IMR-90 (cell line): ENCODE measurements around the gene DGKB. TPM values are rescaled to one million over a fixed set of nuclear protein-coding genes. Genes with fewer than 3 reads are reported as not detected.

Source experiments
- ATAC-seq: fragments of 200-7000 bp; cut with Tn5 transposase; 2 replicates; pipeline ENCODE4 v1.9.1; 2020; ENCODE audit warnings: low read depth, mild to moderate bottlenecking, moderate library complexity
- BruUV-seq: library from RNA; stranded (reverse); fragments of 400-500 nt; replicated peaks from 2 replicates; lab custom pipeline; 2021; lab: Mats Ljungman, UMichigan
- CTCF ChIA-PET: fragments of 300-600 bp; formaldehyde crosslinking; extraction: SDS; loops from one replicate; lab custom pipeline; 2021; ENCODE audit warnings: antibody characterized with exemption; lab: Yijun Ruan, JAX
- POLR2A ChIA-PET: fragments of 300-600 bp; sonication (Branson Sonifier 250); formaldehyde crosslinking; loops from one replicate; lab custom pipeline; 2022; ENCODE audit warnings: antibody characterized with exemption; ENCODE audit not compliant: unreplicated experiment; lab: Charles Lee
- DNase-seq: peaks from one replicate; pipeline ENCODE4 v3.0.0; 2013
- H2AFZ ChIP-seq: replicated peaks from 2 replicates; pipeline ENCODE3; 2013; ENCODE audit warnings: low read length, mild to moderate bottlenecking; ENCODE audit not compliant: poor library complexity
- H2AK5ac ChIP-seq: 2 replicates; pipeline ENCODE4 v1.6.1; 2013; ENCODE audit warnings: low read depth, low read length, inconsistent platforms
- H2AK9ac ChIP-seq: replicated peaks from 2 replicates; pipeline ENCODE3; 2013; ENCODE audit warnings: mild to moderate bottlenecking, low read depth, low read length, moderate library complexity; ENCODE audit not compliant: poor library complexity
- H2BK120ac ChIP-seq: 2 replicates; pipeline ENCODE4 v1.6.1; 2013; ENCODE audit warnings: low read depth, low read length, inconsistent platforms
- H2BK15ac ChIP-seq: 3 replicates; pipeline ENCODE4 v1.6.1; 2013; ENCODE audit warnings: low read depth, low read length, inconsistent platforms
- H2BK20ac ChIP-seq: 2 replicates; pipeline ENCODE4 v1.6.1; 2013; ENCODE audit warnings: low read depth, mild to moderate bottlenecking, inconsistent platforms, low read length, moderate library complexity
- H2BK5ac ChIP-seq: 2 replicates; pipeline ENCODE4 v1.6.1; 2013; ENCODE audit warnings: mild to moderate bottlenecking, low read depth, low read length, inconsistent platforms; ENCODE audit not compliant: poor library complexity, severe bottlenecking
- H3K14ac ChIP-seq: replicated peaks from 2 replicates; pipeline ENCODE4 v1.6.1; 2013; ENCODE audit warnings: low read depth, low read length, inconsistent platforms
- H3K18ac ChIP-seq: 2 replicates; pipeline ENCODE4 v1.6.1; 2013; ENCODE audit warnings: low read depth, low read length, control low read depth
- H3K23ac ChIP-seq: 2 replicates; pipeline ENCODE4 v1.6.1; 2013; ENCODE audit warnings: low read depth, low read length, inconsistent platforms
- H3K27ac ChIP-seq: 2 replicates; pipeline ENCODE4 v1.5.1; 2013; ENCODE audit warnings: mild to moderate bottlenecking, control low read depth, low read length; ENCODE audit not compliant: insufficient read depth
- H3K27me3 ChIP-seq: 2 replicates; pipeline ENCODE4 v1.6.1; 2013; ENCODE audit warnings: low read length; ENCODE audit not compliant: control insufficient read depth, insufficient read depth
- H3K36me3 ChIP-seq: 2 replicates; pipeline ENCODE4 v1.6.1; 2013; ENCODE audit warnings: low read length, mixed read lengths; ENCODE audit not compliant: control insufficient read depth, insufficient read depth
- H3K4ac ChIP-seq: 2 replicates; pipeline ENCODE4 v1.6.1; 2013; ENCODE audit warnings: low read depth, low read length, inconsistent platforms
- H3K4me1 ChIP-seq: 2 replicates; pipeline ENCODE4 v1.6.1; 2013; ENCODE audit warnings: low read length, mixed read lengths; ENCODE audit not compliant: control insufficient read depth, insufficient read depth
- H3K4me2 ChIP-seq: 2 replicates; pipeline ENCODE4 v1.6.1; 2013; ENCODE audit warnings: low read depth, mild to moderate bottlenecking, control low read depth, low read length, moderate library complexity
- H3K4me3 ChIP-seq: 2 replicates; pipeline ENCODE4 v1.5.1; 2013; ENCODE audit warnings: low read depth, mild to moderate bottlenecking, control low read depth, low read length, moderate library complexity; ENCODE audit not compliant: insufficient read depth
- H3K56ac ChIP-seq: 2 replicates; pipeline ENCODE4 v1.6.1; 2013; ENCODE audit warnings: low read length, inconsistent platforms; ENCODE audit not compliant: insufficient read depth; ENCODE audit errors: extremely low read depth
- H3K79me1 ChIP-seq, 2 experiments: 2 replicates each; pipeline ENCODE4 v1.6.1; 2013; ENCODE audit warnings: low read length in 2 of 2, inconsistent platforms in 1 of 2, low read depth in 1 of 2
- H3K9ac ChIP-seq: 2 replicates; pipeline ENCODE4 v1.6.1; 2013; ENCODE audit warnings: low read depth, low read length, control low read depth
- H3K9me1 ChIP-seq: 2 replicates; pipeline ENCODE4 v1.6.1; 2013; ENCODE audit warnings: low read length, inconsistent platforms; ENCODE audit not compliant: insufficient read depth
- H3K9me3 ChIP-seq: 2 replicates; pipeline ENCODE4 v1.6.1; 2013; ENCODE audit warnings: low read length; ENCODE audit not compliant: control insufficient read depth, insufficient read depth
- H4K20me1 ChIP-seq: 2 replicates; pipeline ENCODE4 v1.6.1; 2013; ENCODE audit warnings: low read length, inconsistent platforms; ENCODE audit not compliant: insufficient read depth
- H4K5ac ChIP-seq: 2 replicates; pipeline ENCODE4 v1.6.1; 2013; ENCODE audit warnings: mild to moderate bottlenecking, low read depth, low read length, control low read depth
- H4K8ac ChIP-seq, 2 experiments: 2 replicates each; pipeline ENCODE4 v1.6.1; 2013; ENCODE audit warnings: low read depth in 2 of 2, low read length in 2 of 2, control low read depth in 1 of 2, inconsistent platforms in 1 of 2
- H4K91ac ChIP-seq: 2 replicates; pipeline ENCODE4 v1.6.1; 2013; ENCODE audit warnings: low read depth, low read length, inconsistent platforms; ENCODE audit not compliant: insufficient read depth
- BHLHE40 ChIP-seq: fragments of 150-350 bp; IDR thresholded peaks from 2 replicates; pipeline ENCODE4 v1.6.1; 2016; ENCODE audit warnings: mild to moderate bottlenecking, low read depth, low read length
- CEBPB ChIP-seq: IDR thresholded peaks from 2 replicates; pipeline ENCODE4 v1.6.1; 2012; ENCODE audit warnings: low read depth, low read length, improper control_type of control experiment
- FOS ChIP-seq: fragments of 150-350 bp; IDR thresholded peaks from 2 replicates; pipeline ENCODE4 v1.6.1; 2016; ENCODE audit warnings: low read depth, low read length
- MAFK ChIP-seq: IDR thresholded peaks from 2 replicates; pipeline ENCODE4 v1.6.1; 2012; ENCODE audit warnings: low read depth, low read length, improper control_type of control experiment
- MXI1 ChIP-seq: IDR thresholded peaks from 2 replicates; pipeline ENCODE4 v1.6.1; 2012; ENCODE audit warnings: low read depth, mild to moderate bottlenecking, low read length, moderate library complexity, borderline replicate concordance
- POLR2A ChIP-seq: IDR thresholded peaks from 2 replicates; pipeline ENCODE4 v1.6.1; 2012; ENCODE audit warnings: mild to moderate bottlenecking, low read depth, low read length
- RAD21 ChIP-seq: IDR thresholded peaks from 2 replicates; pipeline ENCODE4 v1.6.1; 2012; ENCODE audit warnings: low read length, improper control_type of control experiment
- RCOR1 ChIP-seq: IDR thresholded peaks from 2 replicates; pipeline ENCODE4 v1.6.1; 2012; ENCODE audit warnings: mild to moderate bottlenecking, low read length, improper control_type of control experiment; ENCODE audit not compliant: insufficient replicate concordance
- RFX5 ChIP-seq: IDR thresholded peaks from 2 replicates; pipeline ENCODE4 v1.8.0; 2012; ENCODE audit warnings: low read depth, mild to moderate bottlenecking, low read length, moderate library complexity
- SMC3 ChIP-seq: fragments of 150-350 bp; IDR thresholded peaks from 2 replicates; pipeline ENCODE4 v1.6.1; 2016; ENCODE audit warnings: low read depth, mild to moderate bottlenecking, antibody characterized with exemption, low read length, moderate library complexity
- WGBS, 2 experiments: methylation state at CpG; one replicate each; pipeline versions ENCODE4 v1.1.5 to v1.1.7; 2013; ENCODE audit warnings: missing lambda C conversion rate in 2 of 2; ENCODE audit not compliant: insufficient read length in 1 of 2; ENCODE audit errors: extremely low coverage in 2 of 2; 5-methylcytosine and 5-hydroxymethylcytosine counted together
- dilution Hi-C: fragments of 300-500 bp; cut with HindIII; formaldehyde crosslinking; loops from one replicate; pipeline ENCODE4 v1.14.3; 2018; ENCODE audit warnings: low sequenced_read_pairs; ENCODE audit not compliant: unreplicated experiment
- in situ Hi-C: fragments of 300-500 bp; cut with MboI; formaldehyde crosslinking; loops from 3 replicates; pipeline ENCODE4 v1.14.3; 2019; ENCODE audit warnings: low sequenced_read_pairs, inconsistent platforms, mixed read lengths
- intact Hi-C: fragments of 100-400 bp; cut with micrococcal nuclease; formaldehyde crosslinking; loops from 2 replicates; pipeline ENCODE4 v1.10.0; 2022
- polyA plus RNA-seq, 3 experiments: library from polyadenylated mRNA; depleted of rRNA; stranded (reverse); fragments of >200 nt; gene quantifications; 2 replicates each; pipeline ENCODE4 v1.2.3, GENCODE V29; 2012; ENCODE audit warnings: low replicate concordance in 1 of 3
- total RNA-seq: library from RNA; depleted of rRNA; stranded (reverse); fragments of >200 nt; gene quantifications from 2 replicates; pipeline ENCODE4 v1.2.3, GENCODE V29; 2012
- TF ChIP-seq, protein P1 (sequence below): conservative IDR thresholded peaks from 2 replicates; pipeline ENCODE4 v1.5.1; 2012; ENCODE audit warnings: mild to moderate bottlenecking, low read depth, low read length, improper control_type of control experiment
- TF ChIP-seq, protein P2 (sequence below): fragments of 150-350 bp; IDR thresholded peaks from 2 replicates; pipeline ENCODE4 v1.6.1; 2016; ENCODE audit warnings: low read depth, mild to moderate bottlenecking, low read length, moderate library complexity, borderline replicate concordance

DGKB gene
- total and polyA plus RNA-seq, 2 of the 4 experiments (the other 2 are of a cell fraction) = not detected

DNA sequence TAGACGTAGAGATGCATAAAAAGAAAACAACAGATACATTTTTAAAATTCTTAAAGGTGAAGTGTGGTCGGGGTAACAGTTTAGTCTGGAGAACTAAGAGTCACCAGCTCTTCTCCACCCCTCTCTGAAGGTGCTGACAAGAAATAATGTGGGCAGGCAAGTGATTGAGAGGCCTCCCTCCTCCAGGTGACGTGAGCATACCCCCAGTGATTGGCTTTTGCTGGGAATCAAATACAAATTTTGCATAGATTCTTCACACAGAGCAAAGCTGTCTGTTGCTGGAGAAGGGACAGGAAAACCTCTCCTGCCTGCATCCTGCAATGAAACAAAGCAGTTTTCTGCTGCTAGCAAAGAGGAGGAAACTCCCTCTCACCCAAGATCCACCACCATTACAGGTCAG, 115.0 kb downstream of the DGKB start:
- H3K23ac ChIP-seq = no peak overlapping the region
- ATAC-seq (no peak), DNase-seq (no peak)
- dilution Hi-C loops = no loop called here
- H2BK5ac ChIP-seq = no peak overlapping the region
- no peak overlapping the region for H3K56ac ChIP-seq
- no peak overlapping the region for H4K91ac ChIP-seq
- H4K5ac ChIP-seq = no peak overlapping the region
- no peak for TF ChIP-seq RFX5
- no peak for TF ChIP-seq POLR2A
- no peak for TF ChIP-seq BHLHE40
- no peak for TF ChIP-seq FOS
- TF ChIP-seq MAFK = no peak
- no peak for TF ChIP-seq SMC3
- TF ChIP-seq RAD21 = no peak
- TF ChIP-seq, protein P1, sequence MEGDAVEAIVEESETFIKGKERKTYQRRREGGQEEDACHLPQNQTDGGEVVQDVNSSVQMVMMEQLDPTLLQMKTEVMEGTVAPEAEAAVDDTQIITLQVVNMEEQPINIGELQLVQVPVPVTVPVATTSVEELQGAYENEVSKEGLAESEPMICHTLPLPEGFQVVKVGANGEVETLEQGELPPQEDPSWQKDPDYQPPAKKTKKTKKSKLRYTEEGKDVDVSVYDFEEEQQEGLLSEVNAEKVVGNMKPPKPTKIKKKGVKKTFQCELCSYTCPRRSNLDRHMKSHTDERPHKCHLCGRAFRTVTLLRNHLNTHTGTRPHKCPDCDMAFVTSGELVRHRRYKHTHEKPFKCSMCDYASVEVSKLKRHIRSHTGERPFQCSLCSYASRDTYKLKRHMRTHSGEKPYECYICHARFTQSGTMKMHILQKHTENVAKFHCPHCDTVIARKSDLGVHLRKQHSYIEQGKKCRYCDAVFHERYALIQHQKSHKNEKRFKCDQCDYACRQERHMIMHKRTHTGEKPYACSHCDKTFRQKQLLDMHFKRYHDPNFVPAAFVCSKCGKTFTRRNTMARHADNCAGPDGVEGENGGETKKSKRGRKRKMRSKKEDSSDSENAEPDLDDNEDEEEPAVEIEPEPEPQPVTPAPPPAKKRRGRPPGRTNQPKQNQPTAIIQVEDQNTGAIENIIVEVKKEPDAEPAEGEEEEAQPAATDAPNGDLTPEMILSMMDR = no peak
- no peak for TF ChIP-seq RCOR1
- TF ChIP-seq, protein P2, sequence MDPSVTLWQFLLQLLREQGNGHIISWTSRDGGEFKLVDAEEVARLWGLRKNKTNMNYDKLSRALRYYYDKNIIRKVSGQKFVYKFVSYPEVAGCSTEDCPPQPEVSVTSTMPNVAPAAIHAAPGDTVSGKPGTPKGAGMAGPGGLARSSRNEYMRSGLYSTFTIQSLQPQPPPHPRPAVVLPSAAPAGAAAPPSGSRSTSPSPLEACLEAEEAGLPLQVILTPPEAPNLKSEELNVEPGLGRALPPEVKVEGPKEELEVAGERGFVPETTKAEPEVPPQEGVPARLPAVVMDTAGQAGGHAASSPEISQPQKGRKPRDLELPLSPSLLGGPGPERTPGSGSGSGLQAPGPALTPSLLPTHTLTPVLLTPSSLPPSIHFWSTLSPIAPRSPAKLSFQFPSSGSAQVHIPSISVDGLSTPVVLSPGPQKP = no peak
- TF ChIP-seq MXI1 = no peak
- no peak for TF ChIP-seq CEBPB
- H3K4me3 ChIP-seq = no peak overlapping the region
- no peak overlapping the region for H3K14ac ChIP-seq
- intact Hi-C loops = no loop called here
- no peaks in the 10 kb centered on the region for H3K9me1 ChIP-seq
- H3K9ac ChIP-seq = no peak overlapping the region
- no peaks in the 10 kb centered on the region for H3K4me1 ChIP-seq
- in situ Hi-C loops = no loop called here
- no peak overlapping the region for H2BK20ac ChIP-seq
- no peak overlapping the region for H3K4me2 ChIP-seq
- H2AFZ ChIP-seq = no peak overlapping the region
- no peaks in the 10 kb centered on the region for H3K27me3 ChIP-seq
- no peak overlapping the region for H2BK120ac ChIP-seq
- no peaks in the 10 kb centered on the region for H4K20me1 ChIP-seq
- no peaks in the 10 kb centered on the region for H3K36me3 ChIP-seq
- ChIA-PET CTCF (no interaction called here), POLR2A (no interaction called here)
- H3K9me3 ChIP-seq = no peaks in the 10 kb centered on the region; the same call in 1 of the 2 replicates
- no peak overlapping the region for H3K18ac ChIP-seq
- H3K79me1 ChIP-seq = no peaks in the 10 kb centered on the region
- WGBS, 2 experiments = no CpG with 5 or more reads among the region's 3 CpGs
- no peak overlapping the region for H2AK9ac ChIP-seq
- H2AK5ac ChIP-seq = no peak overlapping the region
- no TSS peak for BruUV-seq
- H4K8ac ChIP-seq = no peak overlapping the region
- no peak overlapping the region for H3K27ac ChIP-seq
- no peak overlapping the region for H2BK15ac ChIP-seq
- H3K4ac ChIP-seq = no peak overlapping the region
